ENCODE results near the gene CLGN. TPM values are rescaled to one million over a fixed set of nuclear protein-coding genes. Genes with fewer than 3 reads are reported as not detected.

Gene CLGN, protein sequence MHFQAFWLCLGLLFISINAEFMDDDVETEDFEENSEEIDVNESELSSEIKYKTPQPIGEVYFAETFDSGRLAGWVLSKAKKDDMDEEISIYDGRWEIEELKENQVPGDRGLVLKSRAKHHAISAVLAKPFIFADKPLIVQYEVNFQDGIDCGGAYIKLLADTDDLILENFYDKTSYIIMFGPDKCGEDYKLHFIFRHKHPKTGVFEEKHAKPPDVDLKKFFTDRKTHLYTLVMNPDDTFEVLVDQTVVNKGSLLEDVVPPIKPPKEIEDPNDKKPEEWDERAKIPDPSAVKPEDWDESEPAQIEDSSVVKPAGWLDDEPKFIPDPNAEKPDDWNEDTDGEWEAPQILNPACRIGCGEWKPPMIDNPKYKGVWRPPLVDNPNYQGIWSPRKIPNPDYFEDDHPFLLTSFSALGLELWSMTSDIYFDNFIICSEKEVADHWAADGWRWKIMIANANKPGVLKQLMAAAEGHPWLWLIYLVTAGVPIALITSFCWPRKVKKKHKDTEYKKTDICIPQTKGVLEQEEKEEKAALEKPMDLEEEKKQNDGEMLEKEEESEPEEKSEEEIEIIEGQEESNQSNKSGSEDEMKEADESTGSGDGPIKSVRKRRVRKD
- polyA plus RNA-seq (2013, experiment 1 of 2) = 36.4 TPM
- 36.4 TPM for polyA plus RNA-seq (2013, experiment 2 of 2)

DNA sequence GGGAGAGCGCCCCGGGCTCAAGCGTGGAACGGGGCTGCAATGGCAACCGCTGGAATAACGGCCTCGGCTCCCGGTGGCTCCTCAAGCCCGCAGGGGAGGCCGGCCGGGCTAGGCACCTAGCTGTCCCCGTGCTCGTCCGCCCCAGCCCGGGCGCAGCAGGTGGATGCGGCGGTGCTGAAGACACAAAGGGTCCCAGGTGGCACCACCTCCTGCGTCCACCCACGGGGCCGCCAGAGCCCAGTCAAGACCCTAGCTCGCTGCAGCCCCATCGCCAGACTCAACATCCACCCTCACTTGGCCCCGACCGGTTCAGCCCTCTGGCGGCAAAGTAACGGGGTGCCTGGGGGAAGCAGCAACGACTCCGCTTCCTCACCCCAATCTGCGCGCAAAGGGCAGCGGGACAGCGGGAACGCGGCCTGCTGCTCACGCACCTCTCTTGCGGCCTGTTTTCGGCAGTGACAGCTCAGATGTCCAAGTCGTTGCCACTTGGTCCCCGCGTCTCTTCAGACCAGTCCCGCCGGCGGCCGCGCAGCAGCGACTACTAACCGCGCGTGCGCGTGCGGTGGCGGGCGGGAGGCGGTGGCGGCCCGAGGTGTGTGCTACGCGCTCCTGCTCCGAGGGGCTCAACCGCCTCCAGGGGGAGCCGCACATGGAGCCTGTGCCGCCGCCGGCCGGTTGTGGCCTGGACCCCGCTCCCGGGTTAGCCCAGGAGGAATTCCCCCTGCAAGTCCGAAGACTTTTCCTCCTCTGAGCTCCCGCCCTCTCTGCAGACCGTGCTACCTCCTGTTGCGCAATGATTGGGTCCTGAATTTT lies at the start of gene CLGN:
Gene CLGN, minus strand, starts transcription at position 543 of the 813 bp plus-strand sequence. CDS start 14,570 bp downstream, outside the sequence.
- Histone ChIP-seq H3K9me3 (replicated peaks in 1 of 2; ENCODE audit: control insufficient read depth in 2 of 2, insufficient read depth in 1 of 2, low read depth in 1 of 2, low read length in 2 of 2) (no peaks in the 10 kb centered on the region), H3K79me1 (ENCODE audit: low read depth, low read length) (peaks cover 2% of the 10 kb centered on the region), H3K23ac (ENCODE audit: low read depth, low read length, poor library complexity) (peak within 1 kb of the TSS; percentile 58), H4K91ac (ENCODE audit: low read depth, low read length, poor library complexity) (no peak within 1 kb of the TSS), H3K4me3 (ENCODE audit: low read length in 2 of 2) (peak within 1 kb of the TSS; percentile 86 to 98), H3K18ac (ENCODE audit: low read length) (peak within 1 kb of the TSS; percentile 98), H3K4me1 (ENCODE audit: control insufficient read depth in 2 of 2, insufficient read depth in 1 of 2, low read depth in 1 of 2, low read length in 2 of 2) (peaks cover 0 to 2% of the 10 kb centered on the region in 2 donors), H3K4ac (ENCODE audit: low read length) (no peak within 1 kb of the TSS), H3K4me2 (ENCODE audit: insufficient read depth, low read length, poor library complexity, severe bottlenecking) (peak within 1 kb of the TSS; percentile 71), H2AFZ (ENCODE audit: low read length) (peak within 1 kb of the TSS; percentile 100), H3K27me3 (ENCODE audit: control insufficient read depth in 3 of 3, insufficient read depth in 3 of 3, low read depth in 1 of 3, low read length in 3 of 3) (peaks cover 0 to 30% (median 0%) of the 10 kb centered on the region in 3 experiments), H2BK15ac (ENCODE audit: low read length) (peak within 1 kb of the TSS; percentile 96), H2BK120ac (ENCODE audit: low read depth, low read length) (peak within 1 kb of the TSS; percentile 38), H2AK5ac (ENCODE audit: low read depth, low read length) (no peak within 1 kb of the TSS), H3K27ac (replicated peaks; ENCODE audit: low read length) (peak within 1 kb of the TSS; percentile 79), H3K36me3 (replicated peaks in 1 of 2; ENCODE audit: control insufficient read depth in 2 of 2, insufficient read depth in 2 of 2, low read length in 2 of 2) (peaks cover 0 to 3% of the 10 kb centered on the region in 2 donors), H2BK5ac (ENCODE audit: low read length) (peak within 1 kb of the TSS; percentile 61), H3K14ac (ENCODE audit: low read length) (peak within 1 kb of the TSS; percentile 98), H4K8ac (ENCODE audit: low read depth, low read length) (peak within 1 kb of the TSS; percentile 9), H2BK12ac (ENCODE audit: low read length) (peak within 1 kb of the TSS; percentile 68), H3K9ac (ENCODE audit: low read depth, low read length, poor library complexity) (peak within 1 kb of the TSS; percentile 97)
- WGBS, 2 donors (ENCODE audit: extremely low coverage in 2 of 2, insufficient read length in 2 of 2, insufficient replicate concordance in 1 of 2) = no CpG with 5 or more reads among the region's 73 CpGs
- DNase-seq (ENCODE audit: low spot score) = peak; percentile 91

DNA sequence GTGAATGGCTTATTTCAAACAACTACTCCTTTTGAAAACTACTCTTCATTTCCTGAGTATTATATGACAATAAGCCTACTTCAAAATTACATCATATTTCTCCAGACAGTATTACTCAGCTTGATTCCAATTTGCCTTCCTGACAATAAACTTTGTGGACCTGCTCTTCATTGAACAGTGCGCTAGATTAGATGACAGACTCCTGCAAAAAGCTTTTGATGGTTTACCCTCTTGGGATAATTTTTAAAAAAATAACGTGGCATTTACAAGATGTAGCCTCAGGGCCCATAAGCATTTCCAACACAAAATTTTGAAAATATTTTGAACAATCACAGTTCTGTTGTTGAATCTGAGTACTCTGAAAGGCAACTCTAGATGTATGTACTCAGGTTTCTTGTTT lies 44.7 kb upstream of the CLGN start:
- Histone ChIP-seq H3K4ac (ENCODE audit: low read length) (no peak overlapping the region), H3K14ac (ENCODE audit: low read length) (no peak overlapping the region), H3K18ac (ENCODE audit: low read length) (no peak overlapping the region), H2BK15ac (ENCODE audit: low read length) (no peak overlapping the region), H3K9ac (ENCODE audit: low read depth, low read length, poor library complexity) (no peak overlapping the region), H3K4me2 (ENCODE audit: insufficient read depth, low read length, poor library complexity, severe bottlenecking) (no peak overlapping the region), H3K4me3 (ENCODE audit: low read length in 2 of 2) (no peak overlapping the region), H3K4me1 (ENCODE audit: control insufficient read depth in 2 of 2, insufficient read depth in 1 of 2, low read depth in 1 of 2, low read length in 2 of 2) (peaks cover 0 to 6% of the 10 kb centered on the region in 2 donors), H3K23ac (ENCODE audit: low read depth, low read length, poor library complexity) (no peak overlapping the region), H3K27ac (replicated peaks; ENCODE audit: low read length) (no peak overlapping the region), H2BK5ac (ENCODE audit: low read length) (no peak overlapping the region), H4K8ac (ENCODE audit: low read depth, low read length) (no peak overlapping the region), H2AFZ (ENCODE audit: low read length) (no peak overlapping the region), H3K27me3 (ENCODE audit: control insufficient read depth in 3 of 3, insufficient read depth in 3 of 3, low read depth in 1 of 3, low read length in 3 of 3) (peaks cover 0 to 51% (median 0%) of the 10 kb centered on the region in 3 experiments), H3K79me1 (ENCODE audit: low read depth, low read length) (no peaks in the 10 kb centered on the region), H2BK120ac (ENCODE audit: low read depth, low read length) (no peak overlapping the region), H2AK5ac (ENCODE audit: low read depth, low read length) (no peak overlapping the region), H4K91ac (ENCODE audit: low read depth, low read length, poor library complexity) (no peak overlapping the region), H3K36me3 (replicated peaks in 1 of 2; ENCODE audit: control insufficient read depth in 2 of 2, insufficient read depth in 2 of 2, low read length in 2 of 2) (no peaks in the 10 kb centered on the region), H2BK12ac (ENCODE audit: low read length) (no peak overlapping the region), H3K9me3 (replicated peaks in 1 of 2; ENCODE audit: control insufficient read depth in 2 of 2, insufficient read depth in 1 of 2, low read depth in 1 of 2, low read length in 2 of 2) (no peaks in the 10 kb centered on the region)
- WGBS, 2 donors (ENCODE audit: extremely low coverage in 2 of 2, insufficient read length in 2 of 2, insufficient replicate concordance in 1 of 2) = no CpG with 5 or more reads among the region's 2 CpGs
- no peak for DNase-seq (ENCODE audit: low spot score)

DNA sequence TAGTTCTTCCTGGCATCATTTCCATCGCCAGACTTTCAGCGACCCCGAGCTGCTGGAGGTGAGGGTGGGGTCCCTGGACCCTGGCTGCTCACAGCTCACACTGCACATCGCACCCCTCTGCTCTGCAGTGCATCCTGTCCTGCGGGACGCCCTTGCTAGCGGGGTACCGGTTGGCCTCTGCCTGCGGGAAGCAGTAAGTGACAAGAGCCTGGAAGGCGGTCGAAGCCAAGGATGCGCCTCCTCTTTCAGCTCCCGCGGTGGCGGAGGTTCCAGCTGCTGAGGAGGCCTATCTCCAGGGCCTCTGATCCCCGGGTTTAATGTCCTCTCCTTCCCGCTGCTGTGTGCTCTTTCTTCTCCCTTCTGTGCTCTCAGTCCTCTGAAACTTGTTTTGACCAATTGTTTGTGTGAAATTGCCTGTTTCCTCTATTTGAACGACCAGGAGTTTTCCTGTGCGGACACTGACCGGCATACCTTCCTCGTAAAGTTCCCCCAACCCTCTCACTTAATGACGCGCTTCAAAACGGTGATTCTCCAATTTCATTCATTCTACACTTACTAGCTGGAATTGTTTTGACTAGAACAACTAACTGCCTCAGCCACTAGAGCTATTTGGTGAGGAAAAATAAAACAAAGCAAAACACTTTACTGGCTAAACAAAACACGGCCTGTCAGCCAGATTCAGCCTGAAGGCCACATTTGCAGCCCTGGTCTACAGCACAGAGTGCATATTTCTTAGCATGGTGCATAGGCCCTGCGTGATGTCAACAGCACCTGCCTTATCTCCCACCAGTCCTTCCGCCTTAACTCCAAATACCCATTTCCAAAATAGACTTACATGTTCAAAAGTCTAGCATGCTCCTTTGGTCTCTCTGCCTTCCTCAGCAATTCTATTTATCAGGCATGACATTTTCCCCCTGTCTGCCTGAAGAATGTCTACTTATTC lies 42.6 kb upstream of the CLGN start:
- H3K14ac ChIP-seq (ENCODE audit: low read length) = no peak overlapping the region
- no peak for DNase-seq (ENCODE audit: low spot score)
- H2AFZ ChIP-seq (ENCODE audit: low read length) = no peak overlapping the region
- H2BK5ac ChIP-seq (ENCODE audit: low read length) = no peak overlapping the region
- no peak overlapping the region for H2BK15ac ChIP-seq (ENCODE audit: low read length)
- peak overlapping the region in 1 of 2 donors; percentile 45 for H3K4me3 ChIP-seq (ENCODE audit: low read length in 2 of 2)
- H3K27ac ChIP-seq (replicated peaks; ENCODE audit: low read length) = no peak overlapping the region
- H3K9me3 ChIP-seq (replicated peaks in 1 of 2; ENCODE audit: control insufficient read depth in 2 of 2, insufficient read depth in 1 of 2, low read depth in 1 of 2, low read length in 2 of 2) = no peaks in the 10 kb centered on the region
- H3K4ac ChIP-seq (ENCODE audit: low read length) = peak overlapping the region; percentile 57
- H2AK5ac ChIP-seq (ENCODE audit: low read depth, low read length) = no peak overlapping the region
- no CpG with 5 or more reads among the region's 27 CpGs for WGBS, 2 donors (ENCODE audit: extremely low coverage in 2 of 2, insufficient read length in 2 of 2, insufficient replicate concordance in 1 of 2)
- no peak overlapping the region for H3K23ac ChIP-seq (ENCODE audit: low read depth, low read length, poor library complexity)
- H3K4me1 ChIP-seq (ENCODE audit: control insufficient read depth in 2 of 2, insufficient read depth in 1 of 2, low read depth in 1 of 2, low read length in 2 of 2) = peaks cover 0 to 6% of the 10 kb centered on the region in 2 donors
- peak overlapping the region; percentile 92 for H3K18ac ChIP-seq (ENCODE audit: low read length)
- no peak overlapping the region for H2BK120ac ChIP-seq (ENCODE audit: low read depth, low read length)
- H3K27me3 ChIP-seq (ENCODE audit: control insufficient read depth in 3 of 3, insufficient read depth in 3 of 3, low read depth in 1 of 3, low read length in 3 of 3) = peaks cover 0 to 49% (median 0%) of the 10 kb centered on the region in 3 experiments
- no peak overlapping the region for H3K9ac ChIP-seq (ENCODE audit: low read depth, low read length, poor library complexity)
- H4K8ac ChIP-seq (ENCODE audit: low read depth, low read length) = peak overlapping the region; percentile 94
- no peaks in the 10 kb centered on the region for H3K36me3 ChIP-seq (replicated peaks in 1 of 2; ENCODE audit: control insufficient read depth in 2 of 2, insufficient read depth in 2 of 2, low read length in 2 of 2)
- no peak overlapping the region for H2BK12ac ChIP-seq (ENCODE audit: low read length)
- H3K4me2 ChIP-seq (ENCODE audit: insufficient read depth, low read length, poor library complexity, severe bottlenecking) = no peak overlapping the region
- no peak overlapping the region for H4K91ac ChIP-seq (ENCODE audit: low read depth, low read length, poor library complexity)
- no peaks in the 10 kb centered on the region for H3K79me1 ChIP-seq (ENCODE audit: low read depth, low read length)
